ENCODE data around the gene GRAPL. TPM values are rescaled to one million over a fixed set of nuclear protein-coding genes. Genes with fewer than 3 reads are reported as not detected.
"Not testable (repeated sequence)": the region's sequence is repeated elsewhere in the genome, so short reads cannot be mapped to it uniquely, and the experiment has no call there.

Gene GRAPL
- total RNA-seq, 1 donor from 2014 or later: not detected

- not testable (repeated sequence) for H3K27me3 Mint-ChIP-seq (ENCODE audit: low read depth); H3K4me1 Mint-ChIP-seq (ENCODE audit: low read depth); H3K36me3 Mint-ChIP-seq (ENCODE audit: low read depth); DNase-seq (ENCODE audit: low spot score); H3K27ac Mint-ChIP-seq (ENCODE audit: unreplicated experiment); H3K9me3 Mint-ChIP-seq (ENCODE audit: low read depth); H3K4me3 Mint-ChIP-seq (ENCODE audit: unreplicated experiment)
Observed at GRCh38 chr17:19162384-19163216, 35.2 kb downstream of the GRAPL start.

GRCh38 chr17:19174422-19174821 lies 47.0 kb downstream of the GRAPL start:
- H3K27me3 Mint-ChIP-seq (ENCODE audit: low read depth); H3K4me1 Mint-ChIP-seq (ENCODE audit: low read depth); DNase-seq (ENCODE audit: low spot score); H3K9me3 Mint-ChIP-seq (ENCODE audit: low read depth); H3K27ac Mint-ChIP-seq (ENCODE audit: unreplicated experiment); H3K36me3 Mint-ChIP-seq (ENCODE audit: low read depth); H3K4me3 Mint-ChIP-seq (ENCODE audit: unreplicated experiment): not testable (repeated sequence)

- H3K27me3 Mint-ChIP-seq (ENCODE audit: low read depth); H3K36me3 Mint-ChIP-seq (ENCODE audit: low read depth): not testable (repeated sequence)
Observed at GRCh38 chr17:19175410-19175809, 48.0 kb downstream of the GRAPL start.

GRCh38 chr17:19181040-19181875 lies 53.9 kb downstream of the GRAPL start:
- H3K36me3 Mint-ChIP-seq (ENCODE audit: low read depth); H3K9me3 Mint-ChIP-seq (ENCODE audit: low read depth); H3K27me3 Mint-ChIP-seq (ENCODE audit: low read depth); H3K4me3 Mint-ChIP-seq (ENCODE audit: unreplicated experiment); H3K27ac Mint-ChIP-seq (ENCODE audit: unreplicated experiment); DNase-seq (ENCODE audit: low spot score); H3K4me1 Mint-ChIP-seq (ENCODE audit: low read depth): not testable (repeated sequence)

More at GRCh38 chr17:19175410-19175809, 48.0 kb downstream of the GRAPL start:
- H3K27ac Mint-ChIP-seq (ENCODE audit: unreplicated experiment); DNase-seq (ENCODE audit: low spot score); H3K4me1 Mint-ChIP-seq (ENCODE audit: low read depth); H3K9me3 Mint-ChIP-seq (ENCODE audit: low read depth); H3K4me3 Mint-ChIP-seq (ENCODE audit: unreplicated experiment): not testable (repeated sequence)

GRCh38 chr17:19187883-19188869 lies 60.8 kb downstream of the GRAPL start:
- H3K4me3 Mint-ChIP-seq (ENCODE audit: unreplicated experiment); H3K27me3 Mint-ChIP-seq (ENCODE audit: low read depth); H3K36me3 Mint-ChIP-seq (ENCODE audit: low read depth); H3K27ac Mint-ChIP-seq (ENCODE audit: unreplicated experiment); H3K9me3 Mint-ChIP-seq (ENCODE audit: low read depth); H3K4me1 Mint-ChIP-seq (ENCODE audit: low read depth): not testable (repeated sequence)
- peak; percentile 94 for DNase-seq (ENCODE audit: low spot score)

- not testable (repeated sequence) for H3K27ac Mint-ChIP-seq (ENCODE audit: unreplicated experiment); H3K27me3 Mint-ChIP-seq (ENCODE audit: low read depth); H3K4me3 Mint-ChIP-seq (ENCODE audit: unreplicated experiment); H3K9me3 Mint-ChIP-seq (ENCODE audit: low read depth); H3K4me1 Mint-ChIP-seq (ENCODE audit: low read depth); H3K36me3 Mint-ChIP-seq (ENCODE audit: low read depth); DNase-seq (ENCODE audit: low spot score)
Observed at GRCh38 chr17:19188870-19189708, 61.7 kb downstream of the GRAPL start.

GRCh38 chr17:19189781-19190405 lies 62.5 kb downstream of the GRAPL start:
- not testable (repeated sequence) for DNase-seq (ENCODE audit: low spot score); H3K27me3 Mint-ChIP-seq (ENCODE audit: low read depth); H3K9me3 Mint-ChIP-seq (ENCODE audit: low read depth); H3K27ac Mint-ChIP-seq (ENCODE audit: unreplicated experiment); H3K4me1 Mint-ChIP-seq (ENCODE audit: low read depth); H3K36me3 Mint-ChIP-seq (ENCODE audit: low read depth); H3K4me3 Mint-ChIP-seq (ENCODE audit: unreplicated experiment)
